GM23338 (cell line): ENCODE measurements around the gene RIPK4. TPM values are rescaled to one million over a fixed set of nuclear protein-coding genes. Genes with fewer than 3 reads are reported as not detected.

Source experiments
- ATAC-seq: fragments of 200-7000 bp; cut with Tn5 transposase; 3 replicates; pipeline ENCODE4 v1.9.1; 2020
- DNase-seq: peaks from one replicate; pipeline ENCODE4 v3.0.0-alpha.2; 2015; ENCODE audit warnings: low spot score
- H2AFZ ChIP-seq: fragments of 200-600 bp; sonication (generic); 2 replicates; pipeline ENCODE4 v1.8.0; 2016; ENCODE audit warnings: antibody characterized with exemption, mild to moderate bottlenecking, moderate library complexity
- H3F3A ChIP-seq: fragments of 200-600 bp; sonication (generic); replicated peaks from 2 replicates; pipeline ENCODE4 v1.8.0; 2017; ENCODE audit warnings: antibody characterized with exemption, mixed run types, low read depth
- H3K27ac ChIP-seq: fragments of 200-600 bp; sonication (generic); 2 replicates; pipeline ENCODE4 v1.6.1; 2016; ENCODE audit warnings: low read depth
- H3K27me3 ChIP-seq: fragments of 200-600 bp; sonication (generic); 2 replicates; pipeline ENCODE4 v1.8.0; 2016; ENCODE audit warnings: mild to moderate bottlenecking, mixed run types, moderate library complexity; ENCODE audit not compliant: insufficient read depth
- H3K36me3 ChIP-seq: fragments of 200-600 bp; sonication (generic); 2 replicates; pipeline ENCODE4 v1.8.0; 2016; ENCODE audit warnings: mild to moderate bottlenecking; ENCODE audit not compliant: insufficient read depth
- H3K4me1 ChIP-seq: fragments of 200-600 bp; sonication (generic); 2 replicates; pipeline ENCODE4 v1.8.0; 2016; ENCODE audit warnings: mild to moderate bottlenecking, moderate library complexity; ENCODE audit not compliant: insufficient read depth
- H3K4me2 ChIP-seq: fragments of 200-600 bp; sonication (generic); 2 replicates; pipeline ENCODE4 v1.7.1; 2017; ENCODE audit warnings: mixed run types
- H3K4me3 ChIP-seq: fragments of 200-600 bp; sonication (generic); 2 replicates; pipeline ENCODE4 v1.6.1; 2016; ENCODE audit warnings: mixed run types
- H3K79me2 ChIP-seq: fragments of 200-600 bp; sonication (generic); replicated peaks from 2 replicates; pipeline ENCODE4 v1.8.0; 2017; ENCODE audit warnings: mild to moderate bottlenecking; ENCODE audit not compliant: insufficient read depth
- H3K9me2 ChIP-seq: fragments of 200-600 bp; sonication (generic); 2 replicates; pipeline ENCODE4 v1.8.0; 2017; ENCODE audit not compliant: insufficient read depth
- H4K20me1 ChIP-seq: fragments of 200-600 bp; sonication (generic); replicated peaks from 2 replicates; pipeline ENCODE4 v1.8.0; 2017; ENCODE audit warnings: mild to moderate bottlenecking; ENCODE audit not compliant: insufficient read depth
- H3K27ac Mint-ChIP-seq: 2 replicates; pipeline ENCODE4 v1.8.0; 2020; ENCODE audit warnings: inconsistent platforms, mild to moderate bottlenecking, moderate library complexity, mixed read lengths
- H3K27me3 Mint-ChIP-seq: 3 replicates; pipeline ENCODE4 v1.8.0; 2022; ENCODE audit warnings: low read depth, mild to moderate bottlenecking, moderate library complexity, mixed read lengths, inconsistent platforms; ENCODE audit not compliant: insufficient read depth, poor library complexity
- H3K36me3 Mint-ChIP-seq: 3 replicates; pipeline ENCODE4 v1.8.0; 2021; ENCODE audit warnings: low read depth, mild to moderate bottlenecking, inconsistent platforms, moderate library complexity, mixed read lengths
- H3K4me1 Mint-ChIP-seq: 3 replicates; pipeline ENCODE4 v1.8.0; 2020; ENCODE audit warnings: mild to moderate bottlenecking, inconsistent platforms, mixed read lengths
- H3K4me3 Mint-ChIP-seq: 3 replicates; pipeline ENCODE4 v1.8.0; 2021; ENCODE audit warnings: moderate library complexity, mild to moderate bottlenecking, inconsistent platforms, mixed read lengths
- H3K9me3 Mint-ChIP-seq: 3 replicates; pipeline ENCODE4 v1.8.0; 2020; ENCODE audit warnings: moderate library complexity, mild to moderate bottlenecking, inconsistent platforms, mixed read lengths
- CREB1 ChIP-seq: fragments of 250-450 bp; sonication (Bioruptor Pico); IDR thresholded peaks from 2 replicates; pipeline ENCODE4 v1.5.0; 2020; ENCODE audit warnings: low read depth, mild to moderate bottlenecking, moderate library complexity
- EZH2 ChIP-seq: fragments of 200-600 bp; sonication (generic); IDR thresholded peaks from one replicate; pipeline ENCODE4 v1.8.0; 2017; ENCODE audit warnings: antibody characterized with exemption, mild to moderate bottlenecking, low read depth; ENCODE audit not compliant: unreplicated experiment
- EZH2phosphoT487 ChIP-seq: fragments of 200-600 bp; sonication (generic); IDR thresholded peaks from one replicate; pipeline ENCODE4 v1.8.1; 2018; ENCODE audit warnings: antibody characterized with exemption; ENCODE audit not compliant: unreplicated experiment
- JUNB ChIP-seq: IDR thresholded peaks from one replicate; pipeline ENCODE4 v1.6.1; 2016; ENCODE audit warnings: antibody characterized with exemption; ENCODE audit not compliant: unreplicated experiment
- NANOG ChIP-seq: IDR thresholded peaks from 2 replicates; pipeline ENCODE4 v1.6.1; 2016; ENCODE audit warnings: antibody characterized with exemption, borderline replicate concordance
- POLR2AphosphoS5 ChIP-seq: IDR thresholded peaks from 2 replicates; pipeline ENCODE4 v1.6.1; 2016; ENCODE audit warnings: antibody characterized with exemption, low read depth
- REST ChIP-seq: IDR thresholded peaks from one replicate; pipeline ENCODE4 v1.6.1; 2018; ENCODE audit warnings: antibody characterized with exemption; ENCODE audit not compliant: unreplicated experiment
- STAT1 ChIP-seq: IDR thresholded peaks from one replicate; pipeline ENCODE4 v1.6.1; 2016; ENCODE audit warnings: antibody characterized with exemption; ENCODE audit not compliant: unreplicated experiment
- ZNF331 ChIP-seq: fragments of 250-450 bp; sonication (Bioruptor Pico); IDR thresholded peaks from 2 replicates; pipeline ENCODE4 v1.5.0; 2020; ENCODE audit warnings: low read depth, mild to moderate bottlenecking, moderate library complexity
- ZNF462 ChIP-seq: fragments of 250-450 bp; sonication (Bioruptor Pico); IDR thresholded peaks from 2 replicates; pipeline ENCODE4 v1.5.0; 2020; ENCODE audit warnings: mild to moderate bottlenecking, moderate library complexity
- polyA plus RNA-seq: library from polyadenylated mRNA; unstranded; fragments of >200 nt; fragmentation: Nextera tagmentation; extraction: Ambion mirVana; gene quantifications from 2 replicates; pipeline ENCODE4 v1.2.1, GENCODE V29; 2016
- total RNA-seq: library from RNA; depleted of rRNA; stranded (reverse); fragments of >200 nt; shearing (Covaris generic); gene quantifications from 2 replicates; pipeline ENCODE4 v1.2.3, GENCODE V29; 2014
- TF ChIP-seq, protein P1 (sequence below): IDR thresholded peaks from 2 replicates; pipeline ENCODE4 v1.6.1; 2016; ENCODE audit warnings: antibody characterized with exemption

Gene RIPK4
- total and polyA plus RNA-seq, 2 experiments from 2014 or later: 2.5 to 9.9 TPM

DNA sequence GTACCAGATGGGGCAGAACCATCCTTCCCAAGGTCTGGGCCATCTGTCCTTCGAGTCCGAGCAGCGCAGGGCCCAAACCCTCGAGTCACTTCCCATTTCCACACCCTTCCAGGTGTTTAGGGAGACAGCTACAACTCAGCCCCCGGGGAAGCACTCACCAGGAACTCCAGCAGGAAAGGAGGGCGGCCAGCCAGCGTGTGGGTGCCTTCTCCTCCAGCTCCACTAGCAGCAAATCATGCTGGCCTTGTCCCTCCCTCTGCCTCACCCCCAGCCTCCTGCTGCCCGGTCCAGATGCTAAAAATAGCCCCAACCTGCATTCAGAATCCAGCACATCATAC is 56.1 kb downstream of the RIPK4 start:
- Mint-ChIP-seq H3K27me3 (peaks cover 12% of the 10 kb centered on the region), H3K4me1 (peaks cover 43% of the 10 kb centered on the region), H3K4me3 (no peak overlapping the region), H3K36me3 (no peaks in the 10 kb centered on the region; the same call in 2 of the 3 replicates), H3K27ac (no peak overlapping the region), H3K9me3 (no peaks in the 10 kb centered on the region; the same call in 1 of the 3 replicates)
- no peak for TF ChIP-seq EZH2
- TF ChIP-seq REST: no peak
- no peak for TF ChIP-seq JUNB
- no peak for TF ChIP-seq STAT1
- TF ChIP-seq EZH2phosphoT487: no peak
- TF ChIP-seq NANOG: no peak
- no peak for TF ChIP-seq ZNF331
- TF ChIP-seq ZNF462 (CRISPR knock-in tag): no peak
- no peak for TF ChIP-seq CREB1
- TF ChIP-seq, protein P1, sequence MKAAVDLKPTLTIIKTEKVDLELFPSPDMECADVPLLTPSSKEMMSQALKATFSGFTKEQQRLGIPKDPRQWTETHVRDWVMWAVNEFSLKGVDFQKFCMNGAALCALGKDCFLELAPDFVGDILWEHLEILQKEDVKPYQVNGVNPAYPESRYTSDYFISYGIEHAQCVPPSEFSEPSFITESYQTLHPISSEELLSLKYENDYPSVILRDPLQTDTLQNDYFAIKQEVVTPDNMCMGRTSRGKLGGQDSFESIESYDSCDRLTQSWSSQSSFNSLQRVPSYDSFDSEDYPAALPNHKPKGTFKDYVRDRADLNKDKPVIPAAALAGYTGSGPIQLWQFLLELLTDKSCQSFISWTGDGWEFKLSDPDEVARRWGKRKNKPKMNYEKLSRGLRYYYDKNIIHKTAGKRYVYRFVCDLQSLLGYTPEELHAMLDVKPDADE: no peak
- no peak for TF ChIP-seq POLR2AphosphoS5
- Histone ChIP-seq H4K20me1 (no peaks in the 10 kb centered on the region), H3F3A (no peaks in the 10 kb centered on the region), H3K79me2 (no peaks in the 10 kb centered on the region), H2AFZ (no peak overlapping the region), H3K4me2 (no peak overlapping the region), H3K9me2 (no peaks in the 10 kb centered on the region), H3K27me3 (peaks cover 4% of the 10 kb centered on the region; the same call in 1 of the 2 replicates), H3K36me3 (no peaks in the 10 kb centered on the region), H3K27ac (no peak overlapping the region), H3K4me3 (no peak overlapping the region), H3K4me1 (peaks cover 11% of the 10 kb centered on the region)
- no peak for ATAC-seq
- DNase-seq: no peak
